Activated CD4-positive, alpha-beta T cell treated with anti-CD3 and anti-CD28 coated beads, Interleukin-2, amount 50 U/mL, for 48 hours (primary cell): ENCODE data around the gene BMF.

ENCODE experiments used
- DNase-seq, 2 experiments: peaks; one replicate each; pipeline ENCODE4 v3.0.0-alpha.2; 2020

Gene BMF

DNA sequence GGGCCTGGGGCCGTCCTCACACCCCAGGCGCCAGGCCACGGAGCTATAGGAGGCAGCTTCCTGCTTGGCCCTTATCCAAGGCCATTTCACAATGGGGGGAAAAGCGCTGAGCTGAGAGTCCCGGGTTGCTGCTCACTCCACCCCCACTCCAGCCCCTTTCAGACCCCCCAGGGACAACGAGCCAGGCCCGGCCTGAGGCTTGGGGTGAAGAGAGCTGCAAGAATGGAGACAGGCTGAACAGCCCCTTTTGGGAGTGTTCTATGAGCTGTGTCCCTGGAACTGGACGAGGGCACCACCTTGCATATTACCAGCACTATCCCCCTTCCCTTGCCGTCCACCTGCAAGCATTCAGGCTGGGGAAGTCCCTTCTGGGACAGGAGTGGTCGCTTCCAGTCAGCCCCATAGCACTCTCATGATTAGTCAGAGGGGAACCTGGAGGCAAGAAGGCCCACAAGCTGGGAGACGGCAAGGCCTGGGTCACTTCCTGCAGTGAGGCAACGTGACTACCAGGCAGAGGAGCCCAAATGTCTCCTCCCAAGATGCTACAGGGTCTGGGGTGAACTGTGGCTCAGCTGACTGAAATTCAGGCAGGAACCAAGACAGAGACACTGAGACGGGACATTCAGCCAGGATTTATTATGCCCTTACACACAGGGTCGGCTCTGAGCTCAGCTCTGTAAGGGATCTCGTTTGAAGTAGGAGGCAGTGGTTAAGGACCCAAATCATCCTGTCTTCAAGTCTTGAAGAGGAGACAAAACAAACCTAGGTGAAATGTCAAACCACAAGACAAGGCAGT is 61.1 kb downstream of the BMF start:
- peak; percentile 76 to 82 for DNase-seq

DNA sequence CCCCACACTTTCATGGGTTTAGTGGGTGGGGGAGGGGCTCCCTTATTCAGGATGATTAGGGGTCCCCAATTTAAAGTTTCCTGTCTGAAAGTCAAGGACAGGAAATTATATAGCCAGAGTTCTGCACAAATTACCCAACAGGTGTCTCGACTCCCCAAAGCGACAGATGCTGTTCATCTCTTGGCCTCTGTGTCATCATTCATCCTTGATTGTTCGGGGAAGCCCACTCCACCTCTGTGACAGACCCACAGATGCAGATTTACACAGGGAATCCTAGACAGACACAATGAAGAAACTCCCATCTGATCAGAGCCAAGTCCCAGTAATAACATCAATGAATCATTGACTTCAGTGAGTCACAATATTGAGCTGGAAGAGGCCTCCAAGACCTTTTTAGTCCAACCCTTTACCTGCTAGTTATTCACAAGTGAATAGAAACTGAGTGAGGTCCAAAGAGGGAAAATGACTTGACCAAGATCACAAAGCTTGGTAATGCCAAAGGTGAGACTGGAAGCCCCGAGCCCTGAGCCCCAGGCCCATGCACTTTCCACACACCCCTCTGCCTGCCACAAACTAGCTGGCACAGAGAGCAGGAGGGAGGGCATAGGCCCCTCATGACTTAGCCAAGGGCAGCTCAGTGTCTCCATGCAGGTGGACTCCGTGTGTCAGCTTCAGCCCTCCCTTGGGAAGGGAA is 61.8 kb downstream of the BMF start:
- no peak for DNase-seq

DNA sequence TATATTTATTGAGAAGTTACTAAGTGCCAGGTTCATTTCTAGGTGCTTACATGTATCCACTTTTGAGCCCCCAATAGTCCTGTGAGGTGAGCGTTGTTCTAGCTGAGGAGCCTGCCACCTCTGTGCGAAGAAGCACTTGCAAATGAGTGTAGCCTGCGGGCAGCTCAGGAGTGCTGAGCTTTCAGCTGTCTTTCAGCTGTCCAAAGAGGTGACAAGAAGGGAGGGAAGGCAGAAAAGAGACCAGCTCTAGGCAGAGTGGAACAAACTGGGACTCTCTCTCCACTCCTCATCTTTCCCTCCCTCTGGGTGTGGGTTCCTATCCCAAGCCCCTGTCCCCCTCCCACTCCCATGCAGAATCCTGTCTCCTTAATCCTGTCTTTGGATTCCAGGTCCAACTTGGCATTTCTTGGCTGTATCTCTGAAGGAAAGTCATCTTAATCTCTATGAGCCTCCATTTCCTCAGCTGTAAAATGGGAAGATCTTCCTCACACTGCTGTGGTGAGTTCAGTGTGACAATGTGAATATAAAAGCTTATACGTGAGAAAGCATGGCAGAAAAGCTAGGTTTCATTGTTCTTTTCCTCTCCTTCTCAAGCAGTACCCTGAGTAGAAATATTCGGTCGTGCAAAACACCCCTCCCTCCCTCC is 63.0 kb downstream of the BMF start:
- DNase-seq: no peak

DNA sequence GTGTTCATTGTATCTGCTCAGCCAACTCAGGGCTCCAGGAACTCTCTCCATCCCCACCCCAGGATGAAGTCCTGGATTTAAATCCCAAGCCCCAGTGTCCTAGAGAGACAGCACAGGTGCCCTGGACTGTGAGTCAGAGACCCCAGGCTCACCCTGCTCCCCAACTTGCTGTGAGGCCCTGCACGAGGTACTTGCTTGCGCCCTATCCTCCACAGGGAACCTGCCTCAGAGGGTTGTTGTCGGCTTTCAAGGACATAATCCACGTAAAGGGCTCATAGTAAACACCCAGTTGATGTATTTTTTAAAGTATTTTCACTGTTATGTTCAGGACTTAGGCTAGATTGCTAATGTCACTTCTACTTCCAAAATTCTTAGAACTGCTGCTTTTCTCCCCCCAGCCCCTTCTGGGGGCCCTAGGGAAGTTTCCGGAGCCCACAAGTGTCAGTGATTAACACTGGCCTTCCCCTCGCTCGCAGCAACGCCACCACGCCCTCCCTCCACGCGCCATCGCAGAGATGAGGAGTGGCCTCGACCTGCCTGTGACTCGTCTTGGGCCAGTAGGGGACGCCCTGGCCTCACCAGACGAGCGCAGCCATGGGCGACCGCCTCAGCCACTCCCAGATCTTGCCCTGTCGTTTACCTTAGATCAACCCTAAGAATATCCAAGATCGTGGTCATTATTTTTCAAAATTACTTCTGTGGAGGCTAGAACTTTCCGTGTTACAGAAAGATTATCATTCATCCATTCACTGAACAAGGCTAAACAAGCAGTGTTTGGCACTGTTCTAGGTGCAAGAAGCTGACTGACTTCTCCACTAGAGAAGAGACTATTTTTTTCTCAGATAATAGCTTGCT is 63.7 kb downstream of the BMF start:
- peak; percentile 90 to 93 for DNase-seq

GRCh38 chr15:40043927-40044716 is 64.6 kb downstream of the BMF start:
- no peak for DNase-seq

- no peak for DNase-seq
These were observed 65.8 kb downstream of the BMF start for GRCh38 chr15:40042791-40043320.

DNA sequence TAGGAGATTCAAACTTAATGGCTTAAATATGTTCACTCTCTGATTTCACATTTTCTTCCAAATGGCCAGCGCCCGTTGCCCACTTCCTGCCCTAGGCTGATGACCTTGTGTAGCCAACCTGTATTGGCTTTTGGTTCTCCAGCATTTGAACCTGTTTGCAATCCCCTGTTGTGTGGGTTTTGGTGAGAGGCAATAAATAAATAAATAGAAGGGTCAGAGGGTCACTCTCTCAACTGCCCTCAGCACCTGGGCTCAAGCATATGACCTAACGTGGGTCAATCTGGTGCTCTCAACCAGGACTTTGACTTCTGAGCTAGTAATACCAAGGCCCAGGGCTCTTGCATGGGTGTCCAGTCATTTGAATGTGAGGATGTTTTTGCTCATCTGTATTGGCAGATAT is 67.9 kb downstream of the BMF start:
- no peak for DNase-seq

DNA sequence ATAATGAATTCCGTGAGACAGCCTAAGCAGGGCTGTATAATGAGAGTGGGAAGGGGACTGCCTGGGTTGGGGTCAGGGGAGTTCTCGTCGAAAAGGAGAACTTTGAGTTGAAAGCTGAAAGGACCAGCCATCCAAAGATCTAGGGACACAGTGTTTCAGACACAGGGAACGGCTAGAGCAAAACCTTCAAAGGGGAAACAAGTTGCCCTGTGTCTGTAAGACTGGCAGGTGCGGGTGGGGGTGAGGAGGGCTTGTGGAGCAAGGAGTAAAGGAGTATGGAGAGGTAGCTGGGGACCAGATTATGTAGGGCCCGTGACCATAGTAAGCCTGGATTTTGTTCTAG is 68.4 kb downstream of the BMF start:
- no peak for DNase-seq

DNA sequence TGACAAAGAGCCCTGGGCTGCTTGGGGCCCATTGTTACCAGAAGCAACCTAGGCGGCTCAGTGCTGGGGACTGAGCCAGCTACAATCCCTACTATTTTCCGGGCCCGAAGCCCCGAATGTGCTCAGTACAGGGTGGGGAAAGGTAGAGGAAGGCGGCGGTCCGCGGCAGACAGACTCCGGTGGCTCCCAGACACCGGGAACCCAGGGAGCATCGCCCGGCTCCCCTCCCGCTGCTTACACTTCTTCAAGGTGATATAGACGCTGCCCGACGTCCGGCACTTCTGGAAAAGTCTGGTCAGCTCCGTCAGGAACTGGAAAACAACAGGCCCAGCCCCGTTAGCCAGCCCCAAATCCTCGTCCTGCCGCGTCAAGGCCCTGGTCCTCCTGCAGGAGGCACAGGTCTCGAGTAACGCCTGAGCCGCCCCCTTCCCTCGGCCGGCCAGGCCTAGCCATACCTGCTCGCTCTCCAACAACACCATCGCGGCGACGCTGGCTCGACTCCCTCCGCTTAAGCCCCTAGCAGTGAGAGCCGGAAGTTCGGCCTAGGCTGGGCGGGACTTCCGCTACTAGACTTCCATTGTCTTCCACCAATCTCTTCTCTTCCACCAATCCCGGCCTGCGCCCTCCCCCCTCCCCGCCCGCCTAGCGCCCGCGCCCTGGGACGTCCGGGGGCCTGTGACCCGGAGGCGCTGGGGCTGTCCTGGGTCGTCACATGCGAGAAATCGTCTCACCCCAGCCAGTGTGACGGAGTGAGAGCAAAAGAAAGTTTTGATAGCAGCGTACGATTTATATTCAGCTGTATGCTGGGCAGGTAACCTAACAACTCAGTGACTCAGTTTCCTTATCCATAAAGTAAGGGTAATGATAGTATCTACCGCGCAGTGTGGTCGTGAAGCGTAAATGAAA is 69.8 kb downstream of the BMF start, which contains the start of gene SRP14:
Gene SRP14 (minus strand): TSS at position 544 of the 906 bp plus-strand sequence. CDS start 65 bp downstream, at position 479.
- peak; percentile 96 to 97 for DNase-seq

- DNase-seq: no peak
These were observed 70.4 kb downstream of the BMF start for GRCh38 chr15:40038275-40038637.
